GM21367 (cell line): ENCODE results near the gene OPRD1.

Source experiments
- ATAC-seq: cut with Tn5 transposase; IDR thresholded peaks from one replicate; pipeline ENCODE4 v1.9.1; 2021; ENCODE audit not compliant: unreplicated experiment

Gene OPRD1

GRCh38 chr1:28902738-28903137, 90.8 kb downstream of the OPRD1 start:
- ATAC-seq: no peak

- no peak for ATAC-seq
Observed at GRCh38 chr1:28905921-28906666, 94.1 kb downstream of the OPRD1 start.

- ATAC-seq: no peak
Observed at GRCh38 chr1:28909198-28909597, 97.2 kb downstream of the OPRD1 start.

- ATAC-seq: no peak
Observed at GRCh38 chr1:28910379-28911115, 98.6 kb downstream of the OPRD1 start.

- ATAC-seq: no peak
Observed at GRCh38 chr1:28913786-28914227, 101.8 kb downstream of the OPRD1 start.

GRCh38 chr1:28914228-28915030, 102.5 kb downstream of the OPRD1 start, which contains the start of gene EPB41:
Gene EPB41 (plus strand): TSS chr1:28914569. CDS start chr1:28987438, 72,869 bp downstream.
- ATAC-seq: peak; percentile 82

- peak; percentile 13 for ATAC-seq
Observed at GRCh38 chr1:28915031-28915895, 103.3 kb downstream of the OPRD1 start.

GRCh38 chr1:28917757-28918118, 105.8 kb downstream of the OPRD1 start:
- no peak for ATAC-seq
